ENCODE results near the gene PRSS16. TPM values are rescaled to one million over a fixed set of nuclear protein-coding genes. Genes with fewer than 3 reads are reported as not detected.
"Not testable (repeated sequence)": the region's sequence is repeated elsewhere in the genome, so short reads cannot be mapped to it uniquely, and the experiment has no call there.

The PRSS16 gene, protein sequence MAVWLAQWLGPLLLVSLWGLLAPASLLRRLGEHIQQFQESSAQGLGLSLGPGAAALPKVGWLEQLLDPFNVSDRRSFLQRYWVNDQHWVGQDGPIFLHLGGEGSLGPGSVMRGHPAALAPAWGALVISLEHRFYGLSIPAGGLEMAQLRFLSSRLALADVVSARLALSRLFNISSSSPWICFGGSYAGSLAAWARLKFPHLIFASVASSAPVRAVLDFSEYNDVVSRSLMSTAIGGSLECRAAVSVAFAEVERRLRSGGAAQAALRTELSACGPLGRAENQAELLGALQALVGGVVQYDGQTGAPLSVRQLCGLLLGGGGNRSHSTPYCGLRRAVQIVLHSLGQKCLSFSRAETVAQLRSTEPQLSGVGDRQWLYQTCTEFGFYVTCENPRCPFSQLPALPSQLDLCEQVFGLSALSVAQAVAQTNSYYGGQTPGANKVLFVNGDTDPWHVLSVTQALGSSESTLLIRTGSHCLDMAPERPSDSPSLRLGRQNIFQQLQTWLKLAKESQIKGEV
- total RNA-seq (1 to 10 TPM in 1 of 4 donors, under 1 TPM in 2, not detected in 1; 0.26 to 1.7 (median 0.85) TPM), polyA plus RNA-seq (0.36 TPM)
- long read RNA-seq, donor 1 = 0 reads
- long read RNA-seq, donor 2, partial matches to known transcripts = 0 of 1 reads
- long read RNA-seq, donor 2, other reads (novel, unspliced or antisense) = 0 of 1 reads
- long read RNA-seq, donor 3 = 0 reads
- long read RNA-seq, donor 4, partial matches to known transcripts = 0 of 3 reads
- long read RNA-seq, donor 4, other reads (novel, unspliced or antisense) = 1 of 3 reads

- no peaks in the 10 kb centered on the region for H3K27me3 ChIP-seq (ENCODE audit: control insufficient read depth, insufficient read depth)
- no peak for ATAC-seq
- intact Hi-C loops (cut with DNase I) = no loop called here
Observed at GRCh38 chr6:27247133-27247836, at the start of gene PRSS16. PRSS16 (plus strand) TSS chr6:27247701; CDS start chr6:27247738, 37 bp downstream.

GRCh38 chr6:27205375-27206278 lies 41.9 kb upstream of the PRSS16 start:
- intact Hi-C loops (cut with DNase I) = no loop called here

More at GRCh38 chr6:27247133-27247836, at the start of gene PRSS16:
- Histone ChIP-seq H3K4me3 (ENCODE audit: low read length) (no peak within 1 kb of the TSS), H3K9me3 (ENCODE audit: control insufficient read depth, low read length) (no peaks in the 10 kb centered on the region), H3K27ac (ENCODE audit: low read length) (no peak within 1 kb of the TSS), H3K4me1 (ENCODE audit: control insufficient read depth, insufficient read depth, low read length) (no peaks in the 10 kb centered on the region)
- no peak for DNase-seq
- WGBS = 39% methylated on average over 12 of the region's 12 CpGs

DNA sequence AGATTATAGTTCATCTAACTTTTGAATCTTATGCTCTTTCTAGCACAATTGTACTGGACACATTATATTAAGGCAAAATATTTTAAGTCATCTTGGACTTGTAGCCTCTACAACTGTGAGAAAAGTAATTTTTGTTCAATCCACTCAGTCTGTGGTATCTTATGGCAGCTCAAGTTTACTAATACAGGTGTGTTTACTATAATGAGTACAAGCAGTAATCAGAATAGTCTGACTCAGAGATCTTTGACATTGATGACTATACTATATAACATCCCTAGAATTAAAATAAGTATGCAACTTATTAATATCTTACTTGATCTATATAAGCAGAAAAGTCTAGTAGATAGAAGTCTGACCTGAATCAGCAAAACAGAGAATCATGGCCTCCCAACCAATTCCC lies 40.7 kb upstream of the PRSS16 start:
- Histone ChIP-seq H3K9me3 (ENCODE audit: control insufficient read depth, low read length) (peaks cover 2% of the 10 kb centered on the region), H3K4me1 (ENCODE audit: control insufficient read depth, insufficient read depth, low read length) (no peaks in the 10 kb centered on the region), H3K4me3 (ENCODE audit: low read length) (no peak overlapping the region), H3K27me3 (ENCODE audit: control insufficient read depth, insufficient read depth) (no peaks in the 10 kb centered on the region), H3K27ac (ENCODE audit: low read length) (no peak overlapping the region)
- DNase-seq (no peak), ATAC-seq (no peak)
- intact Hi-C loops (cut with DNase I) = no loop called here

More at GRCh38 chr6:27205375-27206278, 41.9 kb upstream of the PRSS16 start:
- no peak for ATAC-seq
- Histone ChIP-seq H3K27me3 (ENCODE audit: control insufficient read depth, insufficient read depth) (no peaks in the 10 kb centered on the region), H3K4me3 (ENCODE audit: low read length) (no peak overlapping the region), H3K27ac (ENCODE audit: low read length) (no peak overlapping the region), H3K4me1 (ENCODE audit: control insufficient read depth, insufficient read depth, low read length) (no peaks in the 10 kb centered on the region), H3K9me3 (ENCODE audit: control insufficient read depth, low read length) (no peaks in the 10 kb centered on the region)
- DNase-seq = no peak
- 10% methylated on average over 32 of the region's 32 CpGs for WGBS

DNA sequence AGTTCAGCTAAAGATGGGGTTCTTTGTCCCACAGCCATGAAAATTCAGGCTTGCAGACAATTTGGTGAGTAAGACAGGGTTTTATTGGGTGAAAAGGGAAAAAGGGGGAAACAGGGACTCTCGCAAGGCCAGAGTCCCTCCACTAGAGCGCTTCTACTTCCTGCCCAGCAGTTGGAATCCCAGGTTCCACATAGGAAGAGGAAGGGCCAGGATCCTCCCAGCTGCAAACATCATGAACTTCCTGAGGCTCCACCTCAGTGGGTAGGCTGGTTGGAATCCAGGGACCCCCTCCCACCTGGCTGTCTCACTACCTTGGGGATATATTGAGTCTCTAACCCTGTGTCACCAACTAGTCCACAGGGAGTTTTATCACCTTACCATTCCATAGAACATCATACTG lies 39.5 kb upstream of the PRSS16 start:
- H3K4me1 ChIP-seq (ENCODE audit: control insufficient read depth, insufficient read depth, low read length) = no peaks in the 10 kb centered on the region
- ATAC-seq (no peak), DNase-seq (no peak)
- peaks cover 2% of the 10 kb centered on the region for H3K9me3 ChIP-seq (ENCODE audit: control insufficient read depth, low read length)
- H3K27me3 ChIP-seq (ENCODE audit: control insufficient read depth, insufficient read depth) = no peaks in the 10 kb centered on the region
- no peak overlapping the region for H3K27ac ChIP-seq (ENCODE audit: low read length)
- intact Hi-C loops (cut with DNase I) = no loop called here
- no peak overlapping the region for H3K4me3 ChIP-seq (ENCODE audit: low read length)
- WGBS = 87% methylated on average over 2 of the region's 2 CpGs

GRCh38 chr6:27209196-27209595 lies 38.3 kb upstream of the PRSS16 start:
- DNase-seq (no peak), ATAC-seq (no peak)
- Histone ChIP-seq H3K4me1 (ENCODE audit: control insufficient read depth, insufficient read depth, low read length) (no peaks in the 10 kb centered on the region), H3K27me3 (ENCODE audit: control insufficient read depth, insufficient read depth) (no peaks in the 10 kb centered on the region), H3K27ac (ENCODE audit: low read length) (no peak overlapping the region), H3K9me3 (ENCODE audit: control insufficient read depth, low read length) (peaks cover 2% of the 10 kb centered on the region), H3K4me3 (ENCODE audit: low read length) (no peak overlapping the region)
- intact Hi-C loops (cut with DNase I) = no loop called here
- 81% methylated on average over 2 of the region's 2 CpGs for WGBS

DNA sequence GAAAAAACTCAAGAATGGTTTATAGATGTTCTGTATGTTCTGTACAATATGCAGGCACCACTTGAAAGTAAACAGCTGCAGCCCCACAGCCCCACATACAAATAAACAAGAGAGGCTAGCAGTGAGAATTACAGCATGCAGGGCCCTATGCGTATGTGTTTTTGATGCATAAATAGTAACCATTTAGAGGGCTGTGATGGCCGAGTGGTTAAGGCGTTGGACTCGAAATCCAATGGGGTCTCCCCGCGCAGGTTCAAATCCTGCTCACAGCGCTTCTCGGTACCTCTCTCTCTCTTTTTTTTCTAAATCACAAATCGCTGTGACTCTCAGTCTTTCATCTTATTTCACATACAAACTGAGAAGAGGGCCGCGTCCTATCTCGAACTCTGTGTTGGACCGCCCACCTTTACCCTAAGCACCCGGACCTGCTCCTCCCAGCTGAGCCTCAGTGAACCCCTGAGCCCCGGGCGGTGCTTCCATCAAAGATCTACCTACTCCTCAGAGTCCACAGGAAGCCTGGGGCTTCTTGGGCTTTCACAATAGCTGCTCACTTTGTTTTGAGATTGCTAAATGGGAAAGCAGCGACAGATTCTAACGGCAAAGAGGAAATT lies 37.7 kb upstream of the PRSS16 start:
- no peak for DNase-seq
- intact Hi-C loops (cut with DNase I) = no loop called here
- Histone ChIP-seq H3K4me1 (ENCODE audit: control insufficient read depth, insufficient read depth, low read length) (no peaks in the 10 kb centered on the region), H3K27me3 (ENCODE audit: control insufficient read depth, insufficient read depth) (no peaks in the 10 kb centered on the region), H3K9me3 (ENCODE audit: control insufficient read depth, low read length) (peaks cover 2% of the 10 kb centered on the region), H3K4me3 (ENCODE audit: low read length) (no peak overlapping the region), H3K27ac (ENCODE audit: low read length) (no peak overlapping the region)
- ATAC-seq = no peak
- 71% methylated on average over 18 of the region's 18 CpGs for WGBS

GRCh38 chr6:27213091-27213517 lies 34.4 kb upstream of the PRSS16 start:
- DNase-seq; intact Hi-C loops (cut with DNase I); H3K4me3 ChIP-seq (ENCODE audit: low read length); H3K4me1 ChIP-seq (ENCODE audit: control insufficient read depth, insufficient read depth, low read length); H3K9me3 ChIP-seq (ENCODE audit: control insufficient read depth, low read length); H3K27ac ChIP-seq (ENCODE audit: low read length); ATAC-seq; H3K27me3 ChIP-seq (ENCODE audit: control insufficient read depth, insufficient read depth): not testable (repeated sequence)
- WGBS = 85% methylated on average over 15 of the region's 15 CpGs

DNA sequence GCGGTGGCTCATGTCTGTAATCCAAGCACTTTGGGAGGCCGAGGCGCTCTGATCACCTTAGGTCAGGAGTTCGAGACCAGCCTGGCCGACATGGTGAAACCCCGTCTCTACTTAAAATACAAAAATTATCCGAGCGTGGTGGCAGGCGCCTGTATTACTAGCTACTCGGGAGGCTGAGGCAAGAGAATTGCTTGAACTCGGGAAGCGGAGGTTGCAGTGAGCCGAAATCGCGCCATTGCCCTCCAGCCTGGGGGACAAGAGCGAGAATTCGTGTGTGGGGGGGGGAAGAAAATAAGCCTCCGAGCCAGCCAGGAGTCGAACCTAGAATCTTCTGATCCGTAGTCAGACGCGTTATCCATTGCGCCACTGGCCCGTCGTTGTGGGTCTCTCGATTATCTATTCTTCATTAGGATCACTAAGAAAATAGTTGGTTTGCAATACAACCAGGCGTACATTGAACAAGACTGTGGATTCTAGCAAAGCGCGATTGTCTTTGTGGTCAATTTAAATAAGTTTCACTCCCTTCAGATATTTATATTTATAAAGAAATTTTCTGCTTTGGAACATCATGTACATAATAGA lies 33.9 kb upstream of the PRSS16 start:
- 41% methylated on average over 29 of the region's 29 CpGs for WGBS
- no peak for ATAC-seq
- no peaks in the 10 kb centered on the region for H3K4me1 ChIP-seq (ENCODE audit: control insufficient read depth, insufficient read depth, low read length)

DNA sequence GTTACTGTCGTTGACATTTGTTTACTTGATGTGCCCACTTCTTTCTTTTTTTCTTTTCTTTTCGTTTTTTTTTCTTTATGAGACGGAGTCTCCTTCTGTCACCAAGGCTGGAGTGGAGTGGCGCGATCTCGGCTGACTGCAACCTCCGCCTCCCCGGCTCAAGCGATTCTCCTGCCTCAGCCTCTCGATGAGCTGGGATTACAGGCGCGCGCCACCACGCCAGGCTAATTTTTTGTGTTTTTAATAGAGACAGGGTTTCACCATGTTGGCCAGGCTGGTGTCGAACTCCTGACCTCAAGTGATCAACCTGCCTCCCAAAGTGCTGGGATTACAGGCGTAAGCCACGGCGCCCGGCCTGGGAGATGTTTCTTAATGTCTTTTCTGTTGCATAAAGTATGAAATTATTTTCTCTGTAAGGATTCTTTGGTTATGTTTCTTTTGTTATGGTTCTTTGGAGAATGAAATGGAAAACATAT lies 33.3 kb upstream of the PRSS16 start:
- no peak for ATAC-seq
- no peaks in the 10 kb centered on the region for H3K27me3 ChIP-seq (ENCODE audit: control insufficient read depth, insufficient read depth)
- H3K9me3 ChIP-seq (ENCODE audit: control insufficient read depth, low read length) = peaks cover 6% of the 10 kb centered on the region
- intact Hi-C loops (cut with DNase I) = no loop called here
- H3K4me1 ChIP-seq (ENCODE audit: control insufficient read depth, insufficient read depth, low read length) = no peaks in the 10 kb centered on the region
- no peak for DNase-seq
- no peak overlapping the region for H3K27ac ChIP-seq (ENCODE audit: low read length)
- H3K4me3 ChIP-seq (ENCODE audit: low read length) = no peak overlapping the region
- 35% methylated on average over 19 of the region's 19 CpGs for WGBS

More for the DNA sequence above, 33.9 kb upstream of the PRSS16 start:
- peaks cover 6% of the 10 kb centered on the region for H3K9me3 ChIP-seq (ENCODE audit: control insufficient read depth, low read length)
- intact Hi-C loops (cut with DNase I) = no loop called here
- no peaks in the 10 kb centered on the region for H3K27me3 ChIP-seq (ENCODE audit: control insufficient read depth, insufficient read depth)
- no peak for DNase-seq
- H3K27ac ChIP-seq (ENCODE audit: low read length) = no peak overlapping the region
- no peak overlapping the region for H3K4me3 ChIP-seq (ENCODE audit: low read length)

All from right cardiac atrium (tissue), 5 donors.